HepG2 (cell line): ENCODE results near the gene MAP2K7. TPM values are rescaled to one million over a fixed set of nuclear protein-coding genes. Genes with fewer than 3 reads are reported as not detected.
A peak's percentile ranks its signal among the peaks of the same experiment; 100 is the strongest.

Experiments used
- AKAP8 ChIP-seq: sonication (generic); formaldehyde crosslinking; IDR thresholded peaks from 2 replicates; pipeline ENCODE4 v1.5.1; 2020; ENCODE audit warnings: mild to moderate bottlenecking, missing genetic modification reagents
- BRF2 ChIP-seq: sonication (generic); formaldehyde crosslinking; IDR thresholded peaks from 2 replicates; pipeline ENCODE4 v1.8.1; 2022; ENCODE audit warnings: mild to moderate bottlenecking, missing genetic modification reagents
- HNRNPLL ChIP-seq: fragments of 200-400 bp; formaldehyde crosslinking; IDR thresholded peaks from 2 replicates; pipeline ENCODE4 v1.6.1; 2017; ENCODE audit warnings: mild to moderate bottlenecking, low read depth, low read length; ENCODE audit not compliant: poor library complexity, severe bottlenecking
- NFKB2 ChIP-seq: sonication (generic); formaldehyde crosslinking; IDR thresholded peaks from 2 replicates; pipeline ENCODE4 v1.4.0; 2020; ENCODE audit warnings: missing genetic modification reagents, borderline replicate concordance
- POLR2A ChIP-seq, 2 experiments: IDR thresholded peaks; 2 replicates each; pipeline ENCODE4 v1.6.1; 2011; ENCODE audit warnings: low read depth in 2 of 2, low read length in 2 of 2, mild to moderate bottlenecking in 1 of 2, moderate library complexity in 1 of 2; ENCODE audit not compliant: insufficient read depth in 1 of 2
- SAP130 ChIP-seq: IDR thresholded peaks from 2 replicates; pipeline ENCODE4 v1.6.1; 2016; ENCODE audit warnings: low read depth
- SP1 ChIP-seq, 2 experiments: fragments of 450-650 bp in 1 of 2; sonication (generic) in 1 of 2; formaldehyde crosslinking in 1 of 2; IDR thresholded peaks; 2 replicates each; pipeline versions ENCODE4 v1.4.0 to v1.6.1; 2016 to 2020; ENCODE audit warnings: missing genetic modification reagents in 1 of 2
- SPEN ChIP-seq: sonication (generic); formaldehyde crosslinking; IDR thresholded peaks from 2 replicates; pipeline ENCODE4 v1.5.1; 2020; ENCODE audit warnings: low read depth, mild to moderate bottlenecking, missing genetic modification reagents
- XRCC5 ChIP-seq: fragments of 200-400 bp; formaldehyde crosslinking; optimal IDR thresholded peaks from 2 replicates; pipeline ENCODE3; 2017; ENCODE audit warnings: mild to moderate bottlenecking, low read length
- ZMAT3 ChIP-seq: sonication (generic); formaldehyde crosslinking; conservative IDR thresholded peaks from 2 replicates; pipeline ENCODE4 v1.7.0; 2021; ENCODE audit warnings: missing genetic modification reagents
- ZMYM3 ChIP-seq: sonication (generic); formaldehyde crosslinking; IDR thresholded peaks from 2 replicates; pipeline ENCODE4 v1.5.1; 2020; ENCODE audit warnings: mild to moderate bottlenecking, missing genetic modification reagents
- ZNF18 ChIP-seq: sonication (generic); formaldehyde crosslinking; IDR thresholded peaks from 2 replicates; pipeline ENCODE4 v1.8.0; 2022; ENCODE audit warnings: mild to moderate bottlenecking, missing genetic modification reagents; ENCODE audit not compliant: insufficient replicate concordance
- ZNF574 ChIP-seq: sonication (generic); formaldehyde crosslinking; IDR thresholded peaks from 2 replicates; pipeline ENCODE4 v1.4.0; 2020; ENCODE audit warnings: missing genetic modification reagents
- ZNF672 ChIP-seq: sonication (generic); formaldehyde crosslinking; IDR thresholded peaks from 2 replicates; pipeline ENCODE4 v1.8.1; 2022; ENCODE audit warnings: missing genetic modification reagents
- ZSCAN20 ChIP-seq: sonication (generic); formaldehyde crosslinking; IDR thresholded peaks from 2 replicates; pipeline ENCODE4 v1.4.0; 2020; ENCODE audit warnings: missing genetic modification reagents, mild to moderate bottlenecking, borderline replicate concordance
- ZSCAN25 ChIP-seq: sonication (generic); formaldehyde crosslinking; IDR thresholded peaks from 2 replicates; pipeline ENCODE4 v1.8.0; 2022; ENCODE audit warnings: mild to moderate bottlenecking, missing genetic modification reagents
- polyA plus RNA-seq, 8 experiments: library from polyadenylated mRNA; depleted of rRNA in 3 of 8; stranded (reverse) in 7 of 8; unstranded in 1 of 8; fragments of >200 nt; fragmentation: Illumina TruSeq in 4 of 8; extraction: Trizol in 4 of 8; gene quantifications; 2 replicates each; pipeline versions ENCODE4 v1.2.1 to v1.2.3, GENCODE V29; 2011 to 2016; ENCODE audit warnings: low read depth in 4 of 8, missing spikeins in 1 of 8, mixed read lengths in 1 of 8; ENCODE audit not compliant: insufficient read depth in 1 of 8
- total RNA-seq, 5 experiments: library from RNA; depleted of rRNA; stranded (reverse); fragments of >200 nt; fragmentation: Illumina TruSeq; extraction: Trizol; gene quantifications; 2 replicates each; pipeline ENCODE4 v1.2.3, GENCODE V29; 2016; ENCODE audit warnings: low read depth in 1 of 5

MAP2K7 gene
- total and polyA plus RNA-seq, 2 of the 13 experiments (the other 11 are each of a cell fraction or from before 2014, with no cell fraction given) = 9.0 to 10.8 TPM

GRCh38 chr19:7870571-7871436 lies 32.9 kb upstream of the MAP2K7 start (continued):
- 0 out of 2 replicates have a peak, but pooled peaks have one; percentile 29 for TF ChIP-seq ZNF574
- TF ChIP-seq HNRNPLL = peak; percentile 35
- no peak for TF ChIP-seq ZSCAN20
- TF ChIP-seq ZNF18 (CRISPR knock-in tag) = peak; percentile 46
- TF ChIP-seq SPEN = 0 out of 2 replicates have a peak, but pooled peaks have one; percentile 16
- 0 out of 2 replicates have a peak, but pooled peaks have one; percentile 26 for TF ChIP-seq NFKB2
- TF ChIP-seq AKAP8 (CRISPR knock-in tag) = 0 out of 2 replicates have a peak, but pooled peaks have one; percentile 25
- TF ChIP-seq SAP130 = peak; percentile 66
- TF ChIP-seq ZNF672 (CRISPR knock-in tag) = no peak
- 0 out of 2 replicates have a peak, but pooled peaks have one; percentile 9 for TF ChIP-seq ZSCAN25
- TF ChIP-seq ZMAT3 (CRISPR knock-in tag) = no peak
- TF ChIP-seq SP1 (IDR thresholded peaks at IDR 0.05) = peak; percentile 37; the same call in 1 of the 2 replicates
- peak; percentile 81 for TF ChIP-seq SP1 (CRISPR knock-in tag; IDR thresholded peaks at IDR 0.05)
- TF ChIP-seq POLR2A (IDR thresholded peaks at IDR 0.05; ENCODE audit: insufficient read depth in 1 of 2, low read depth in 2 of 2, low read length in 2 of 2) = peak in 1 of 2 experiments; percentile 42; a peak in 1 of 4 replicates
- TF ChIP-seq XRCC5 = peak; percentile 9
- no peak for TF ChIP-seq BRF2 (CRISPR knock-in tag)
- 0 out of 2 replicates have a peak, but pooled peaks have one; percentile 11 for TF ChIP-seq ZMYM3 (CRISPR knock-in tag)
